GM23338 (cell line): ENCODE data around the gene REEP6. TPM values are rescaled to one million over a fixed set of nuclear protein-coding genes. Genes with fewer than 3 reads are reported as not detected.

Experiments used
- ATAC-seq: fragments of 200-7000 bp; cut with Tn5 transposase; 3 replicates; pipeline ENCODE4 v1.9.1; 2020
- DNase-seq: peaks from one replicate; pipeline ENCODE4 v3.0.0-alpha.2; 2015; ENCODE audit warnings: low spot score
- H2AFZ ChIP-seq: fragments of 200-600 bp; sonication (generic); 2 replicates; pipeline ENCODE4 v1.8.0; 2016; ENCODE audit warnings: antibody characterized with exemption, mild to moderate bottlenecking, moderate library complexity
- H3F3A ChIP-seq: fragments of 200-600 bp; sonication (generic); replicated peaks from 2 replicates; pipeline ENCODE4 v1.8.0; 2017; ENCODE audit warnings: antibody characterized with exemption, mixed run types, low read depth
- H3K27ac ChIP-seq: fragments of 200-600 bp; sonication (generic); 2 replicates; pipeline ENCODE4 v1.6.1; 2016; ENCODE audit warnings: low read depth
- H3K27me3 ChIP-seq: fragments of 200-600 bp; sonication (generic); 2 replicates; pipeline ENCODE4 v1.8.0; 2016; ENCODE audit warnings: mild to moderate bottlenecking, mixed run types, moderate library complexity; ENCODE audit not compliant: insufficient read depth
- H3K36me3 ChIP-seq: fragments of 200-600 bp; sonication (generic); 2 replicates; pipeline ENCODE4 v1.8.0; 2016; ENCODE audit warnings: mild to moderate bottlenecking; ENCODE audit not compliant: insufficient read depth
- H3K4me1 ChIP-seq: fragments of 200-600 bp; sonication (generic); 2 replicates; pipeline ENCODE4 v1.8.0; 2016; ENCODE audit warnings: mild to moderate bottlenecking, moderate library complexity; ENCODE audit not compliant: insufficient read depth
- H3K4me2 ChIP-seq: fragments of 200-600 bp; sonication (generic); 2 replicates; pipeline ENCODE4 v1.7.1; 2017; ENCODE audit warnings: mixed run types
- H3K4me3 ChIP-seq: fragments of 200-600 bp; sonication (generic); 2 replicates; pipeline ENCODE4 v1.6.1; 2016; ENCODE audit warnings: mixed run types
- H3K79me2 ChIP-seq: fragments of 200-600 bp; sonication (generic); replicated peaks from 2 replicates; pipeline ENCODE4 v1.8.0; 2017; ENCODE audit warnings: mild to moderate bottlenecking; ENCODE audit not compliant: insufficient read depth
- H3K9me2 ChIP-seq: fragments of 200-600 bp; sonication (generic); 2 replicates; pipeline ENCODE4 v1.8.0; 2017; ENCODE audit not compliant: insufficient read depth
- H4K20me1 ChIP-seq: fragments of 200-600 bp; sonication (generic); replicated peaks from 2 replicates; pipeline ENCODE4 v1.8.0; 2017; ENCODE audit warnings: mild to moderate bottlenecking; ENCODE audit not compliant: insufficient read depth
- H3K27ac Mint-ChIP-seq: 2 replicates; pipeline ENCODE4 v1.8.0; 2020; ENCODE audit warnings: inconsistent platforms, mild to moderate bottlenecking, moderate library complexity, mixed read lengths
- H3K27me3 Mint-ChIP-seq: 3 replicates; pipeline ENCODE4 v1.8.0; 2022; ENCODE audit warnings: low read depth, mild to moderate bottlenecking, moderate library complexity, mixed read lengths, inconsistent platforms; ENCODE audit not compliant: insufficient read depth, poor library complexity
- H3K36me3 Mint-ChIP-seq: 3 replicates; pipeline ENCODE4 v1.8.0; 2021; ENCODE audit warnings: low read depth, mild to moderate bottlenecking, inconsistent platforms, moderate library complexity, mixed read lengths
- H3K4me1 Mint-ChIP-seq: 3 replicates; pipeline ENCODE4 v1.8.0; 2020; ENCODE audit warnings: mild to moderate bottlenecking, inconsistent platforms, mixed read lengths
- H3K4me3 Mint-ChIP-seq: 3 replicates; pipeline ENCODE4 v1.8.0; 2021; ENCODE audit warnings: moderate library complexity, mild to moderate bottlenecking, inconsistent platforms, mixed read lengths
- H3K9me3 Mint-ChIP-seq: 3 replicates; pipeline ENCODE4 v1.8.0; 2020; ENCODE audit warnings: moderate library complexity, mild to moderate bottlenecking, inconsistent platforms, mixed read lengths
- CREB1 ChIP-seq: fragments of 250-450 bp; sonication (Bioruptor Pico); IDR thresholded peaks from 2 replicates; pipeline ENCODE4 v1.5.0; 2020; ENCODE audit warnings: low read depth, mild to moderate bottlenecking, moderate library complexity
- CTCF ChIP-seq, 2 experiments: fragments of 200-600 bp in 1 of 2; sonication (generic) in 1 of 2; conservative IDR thresholded peaks; 2 replicates each; pipeline versions ENCODE4 v1.5.1 to v1.6.1; 2016 to 2017; ENCODE audit warnings: antibody characterized with exemption in 2 of 2, low read depth in 2 of 2, mild to moderate bottlenecking in 2 of 2, moderate library complexity in 1 of 2
- ETS1 ChIP-seq: IDR thresholded peaks from 2 replicates; pipeline ENCODE4 v1.6.1; 2016; ENCODE audit warnings: antibody characterized with exemption
- EZH2phosphoT487 ChIP-seq: fragments of 200-600 bp; sonication (generic); IDR thresholded peaks from one replicate; pipeline ENCODE4 v1.8.1; 2018; ENCODE audit warnings: antibody characterized with exemption; ENCODE audit not compliant: unreplicated experiment
- JUNB ChIP-seq: IDR thresholded peaks from one replicate; pipeline ENCODE4 v1.6.1; 2016; ENCODE audit warnings: antibody characterized with exemption; ENCODE audit not compliant: unreplicated experiment
- POLR2AphosphoS5 ChIP-seq: IDR thresholded peaks from 2 replicates; pipeline ENCODE4 v1.6.1; 2016; ENCODE audit warnings: antibody characterized with exemption, low read depth
- STAT1 ChIP-seq: IDR thresholded peaks from one replicate; pipeline ENCODE4 v1.6.1; 2016; ENCODE audit warnings: antibody characterized with exemption; ENCODE audit not compliant: unreplicated experiment
- ZNF114 ChIP-seq: fragments of 250-450 bp; sonication (Bioruptor Pico); IDR thresholded peaks from 2 replicates; pipeline ENCODE4 v1.5.0; 2020; ENCODE audit warnings: mild to moderate bottlenecking, moderate library complexity
- ZNF331 ChIP-seq: fragments of 250-450 bp; sonication (Bioruptor Pico); IDR thresholded peaks from 2 replicates; pipeline ENCODE4 v1.5.0; 2020; ENCODE audit warnings: low read depth, mild to moderate bottlenecking, moderate library complexity
- ZNF462 ChIP-seq: fragments of 250-450 bp; sonication (Bioruptor Pico); IDR thresholded peaks from 2 replicates; pipeline ENCODE4 v1.5.0; 2020; ENCODE audit warnings: mild to moderate bottlenecking, moderate library complexity
- polyA plus RNA-seq: library from polyadenylated mRNA; unstranded; fragments of >200 nt; fragmentation: Nextera tagmentation; extraction: Ambion mirVana; gene quantifications from 2 replicates; pipeline ENCODE4 v1.2.1, GENCODE V29; 2016
- total RNA-seq: library from RNA; depleted of rRNA; stranded (reverse); fragments of >200 nt; shearing (Covaris generic); gene quantifications from 2 replicates; pipeline ENCODE4 v1.2.3, GENCODE V29; 2014

Gene REEP6
- total and polyA plus RNA-seq, 2 experiments from 2014 or later: 15.2 to 20.0 TPM

GRCh38 chr19:1490311-1491113 lies 469 bp upstream of the REEP6 start, which contains the start of gene PCSK4:
Gene PCSK4 (minus strand): TSS chr19:1490350. CDS start chr19:1490346, 4 bp downstream.
- peaks cover 6% of the 10 kb centered on the region for H3K4me1 Mint-ChIP-seq
- H3K36me3 Mint-ChIP-seq: no peaks in the 10 kb centered on the region
- H3K27me3 Mint-ChIP-seq: peaks cover 25% of the 10 kb centered on the region
- H3K4me3 Mint-ChIP-seq: peak within 1 kb of the TSS; percentile 88
- Histone ChIP-seq H4K20me1 (no peaks in the 10 kb centered on the region), H3K4me1 (0 out of 2 replicates have a peak, but pooled peaks cover 4% of the 10 kb centered on the region), H3F3A (no peaks in the 10 kb centered on the region), H2AFZ (peak within 1 kb of the TSS; percentile 98), H3K4me2 (peak within 1 kb of the TSS; percentile 97), H3K79me2 (no peaks in the 10 kb centered on the region), H3K9me2 (no peaks in the 10 kb centered on the region), H3K4me3 (peak within 1 kb of the TSS; percentile 92), H3K27ac (no peak within 1 kb of the TSS), H3K27me3 (peaks cover 14% of the 10 kb centered on the region), H3K36me3 (no peaks in the 10 kb centered on the region)
- ATAC-seq (peak; percentile 85), DNase-seq (peak; percentile 99)
- peak within 1 kb of the TSS; percentile 97 for H3K27ac Mint-ChIP-seq
- TF ChIP-seq STAT1 (no peak), EZH2phosphoT487 (no peak), CREB1 (CRISPR knock-in tag) (peak; percentile 70), POLR2AphosphoS5 (peak; percentile 20; the same call in 1 of the 2 replicates), ZNF331 (CRISPR knock-in tag) (no peak), ZNF462 (CRISPR knock-in tag) (no peak), ETS1 (no peak), CTCF (conservative IDR thresholded peaks at IDR 0.05; ENCODE audit: low read depth in 2 of 2) (no peak), ZNF114 (CRISPR knock-in tag) (no peak), JUNB (no peak)
- H3K9me3 Mint-ChIP-seq: no peaks in the 10 kb centered on the region
